Measurements from ENCODE around the gene TMEM50A.

GRCh38 chr1:25392841-25393240 lies 54.7 kb downstream of the TMEM50A start:
- no peak for TF ChIP-seq CTCF (IDR thresholded peaks at IDR 0.05; ENCODE audit: low read depth, low read length, poor library complexity, severe bottlenecking)
- no peak for TF ChIP-seq EZH2phosphoT487 (IDR thresholded peaks at IDR 0.05; ENCODE audit: borderline replicate concordance, low read length)
